ENCODE measurements around the gene OTOGL.

Gene OTOGL

DNA sequence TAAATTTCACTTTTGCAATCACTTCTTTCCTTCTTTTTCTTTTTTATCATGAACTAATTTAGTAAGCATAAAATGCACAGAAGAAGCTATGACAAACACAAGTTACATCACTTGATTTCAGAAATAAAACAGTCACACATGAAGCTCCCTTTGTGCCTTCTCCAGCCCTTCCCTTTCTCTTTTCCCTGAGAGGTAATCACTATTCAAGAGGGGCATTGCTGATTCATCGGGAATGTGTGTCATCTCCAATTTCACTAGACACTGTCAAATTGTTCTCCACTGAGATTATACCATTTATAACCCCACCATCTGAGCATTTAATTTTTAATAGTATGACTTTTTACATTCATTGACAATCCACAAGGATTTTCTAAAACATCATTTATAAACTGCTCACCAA lies 253.1 kb downstream of the OTOGL start:
- Histone ChIP-seq H3K9me3 (no peaks in the 10 kb centered on the region), H3K4me3 (ENCODE audit: low read depth, low read length) (no peak overlapping the region), H3K27me3 (no peaks in the 10 kb centered on the region), H3K4me1 (no peaks in the 10 kb centered on the region), H3K36me3 (no peaks in the 10 kb centered on the region)
- TF ChIP-seq CTCF (IDR thresholded peaks at IDR 0.05; ENCODE audit: low read depth, low read length) = no peak
- no peak for DNase-seq

DNA sequence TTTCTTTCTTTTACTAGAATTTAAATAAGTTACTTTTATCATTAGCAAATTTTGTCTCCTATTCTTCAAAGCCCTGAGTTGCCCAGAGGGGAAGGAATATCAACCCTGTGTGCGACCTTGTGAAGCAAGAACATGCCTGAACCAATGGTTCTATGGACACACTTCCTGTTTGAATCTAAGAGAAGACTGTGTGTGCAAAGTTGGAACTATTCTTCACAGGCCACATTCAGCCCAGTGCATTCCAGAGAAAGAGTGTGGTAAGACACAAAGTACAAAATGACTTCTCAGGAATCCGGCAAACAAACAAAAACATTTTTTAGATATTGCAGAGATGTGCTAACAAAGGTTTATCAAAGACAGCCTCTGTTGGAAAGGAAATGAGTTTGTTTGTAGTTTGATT lies 253.9 kb downstream of the OTOGL start:
- no peaks in the 10 kb centered on the region for H3K4me1 ChIP-seq
- H3K9me3 ChIP-seq = no peaks in the 10 kb centered on the region
- no peaks in the 10 kb centered on the region for H3K36me3 ChIP-seq
- no peak for TF ChIP-seq CTCF (IDR thresholded peaks at IDR 0.05; ENCODE audit: low read depth, low read length)
- no peak for DNase-seq
- H3K4me3 ChIP-seq (ENCODE audit: low read depth, low read length) = no peak overlapping the region
- no peaks in the 10 kb centered on the region for H3K27me3 ChIP-seq

DNA sequence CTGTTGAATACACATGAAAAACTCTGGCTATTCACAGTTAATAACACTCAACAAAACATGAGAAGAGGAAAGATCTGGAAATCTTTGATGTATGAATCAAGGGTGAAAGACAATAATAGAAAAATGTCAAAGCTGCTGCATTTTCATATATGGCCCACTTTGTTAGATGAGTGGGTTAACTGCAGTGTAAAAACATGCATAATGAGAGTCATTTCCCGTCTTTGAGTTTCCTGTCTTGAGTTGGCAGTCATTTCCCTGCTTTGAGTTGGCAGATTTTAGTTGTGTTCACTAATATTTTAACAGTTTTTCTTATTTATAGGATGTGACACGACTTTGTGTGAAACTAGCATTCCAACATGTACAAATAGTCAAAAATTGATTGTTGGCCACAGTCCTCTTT lies 256.8 kb downstream of the OTOGL start:
- H3K27me3 ChIP-seq = no peaks in the 10 kb centered on the region
- no peaks in the 10 kb centered on the region for H3K36me3 ChIP-seq
- no peak for DNase-seq
- no peak overlapping the region for H3K4me3 ChIP-seq (ENCODE audit: low read depth, low read length)
- H3K4me1 ChIP-seq = no peaks in the 10 kb centered on the region
- no peaks in the 10 kb centered on the region for H3K9me3 ChIP-seq
- no peak for TF ChIP-seq CTCF (IDR thresholded peaks at IDR 0.05; ENCODE audit: low read depth, low read length)

- no peaks in the 10 kb centered on the region for H3K4me1 ChIP-seq
- no peak for TF ChIP-seq CTCF (IDR thresholded peaks at IDR 0.05; ENCODE audit: low read depth, low read length)
- H3K9me3 ChIP-seq = no peaks in the 10 kb centered on the region
- H3K27me3 ChIP-seq = no peaks in the 10 kb centered on the region
- H3K4me3 ChIP-seq (ENCODE audit: low read depth, low read length) = no peak overlapping the region
- no peaks in the 10 kb centered on the region for H3K36me3 ChIP-seq
- DNase-seq = no peak
Measured at GRCh38 chr12:80359703-80360102, 260.4 kb downstream of the OTOGL start.

- no peak for DNase-seq
- H3K4me3 ChIP-seq (ENCODE audit: low read depth, low read length) = no peak overlapping the region
- no peaks in the 10 kb centered on the region for H3K9me3 ChIP-seq
- TF ChIP-seq CTCF (IDR thresholded peaks at IDR 0.05; ENCODE audit: low read depth, low read length) = no peak
- H3K36me3 ChIP-seq = no peaks in the 10 kb centered on the region
- H3K4me1 ChIP-seq = no peaks in the 10 kb centered on the region
- no peaks in the 10 kb centered on the region for H3K27me3 ChIP-seq
Measured at GRCh38 chr12:80364056-80364455, 264.7 kb downstream of the OTOGL start.

DNA sequence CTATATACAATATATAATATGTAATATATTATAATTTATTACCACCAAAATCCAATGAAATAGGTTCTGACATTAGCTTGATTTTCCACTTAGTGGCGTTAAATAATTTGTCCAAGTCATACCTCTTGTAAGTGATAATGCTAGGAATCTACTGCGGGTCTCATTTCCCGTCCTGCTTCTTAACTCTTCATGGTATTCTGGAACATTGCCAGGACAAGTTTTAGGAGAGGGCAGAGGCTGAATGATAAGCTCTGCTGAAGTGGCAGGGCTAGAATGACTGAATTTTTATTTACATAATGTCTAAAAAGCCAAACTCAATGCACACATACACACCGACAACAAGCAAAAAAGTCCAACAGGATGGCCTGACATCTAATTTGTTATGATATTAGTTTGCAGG lies 274.3 kb downstream of the OTOGL start:
- no peaks in the 10 kb centered on the region for H3K9me3 ChIP-seq
- no peaks in the 10 kb centered on the region for H3K4me1 ChIP-seq
- H3K36me3 ChIP-seq = no peaks in the 10 kb centered on the region
- TF ChIP-seq CTCF (IDR thresholded peaks at IDR 0.05; ENCODE audit: low read depth, low read length) = no peak
- DNase-seq = no peak
- H3K27me3 ChIP-seq = no peaks in the 10 kb centered on the region
- no peak overlapping the region for H3K4me3 ChIP-seq (ENCODE audit: low read depth, low read length)
